BJ (cell line): ENCODE results near the gene GPR65. TPM values are rescaled to one million over a fixed set of nuclear protein-coding genes. Genes with fewer than 3 reads are reported as not detected.

ENCODE experiments used
- CTCF ChIA-PET: fragments of 350-600 bp; formaldehyde crosslinking; extraction: SDS; loops from one replicate; lab custom pipeline; 2021; ENCODE audit warnings: antibody characterized with exemption, inconsistent platforms; lab: Yijun Ruan, JAX
- POLR2A ChIA-PET: fragments of 300-600 bp; sonication (Branson Sonifier 250); formaldehyde crosslinking; extraction: SDS; loops from one replicate; lab custom pipeline; 2021; ENCODE audit warnings: antibody characterized with exemption; lab: Charles Lee
- DNase-seq: peaks from one replicate; pipeline ENCODE4 v3.0.0-alpha.2; 2011; ENCODE audit warnings: low read depth
- H3K27me3 ChIP-seq: 2 replicates; pipeline ENCODE4 v1.6.0; 2011; ENCODE audit warnings: low read length; ENCODE audit not compliant: control insufficient read depth, insufficient read depth
- H3K36me3 ChIP-seq: 2 replicates; pipeline ENCODE4 v1.5.1; 2011; ENCODE audit warnings: low read length; ENCODE audit not compliant: control insufficient read depth, insufficient read depth
- H3K4me3 ChIP-seq: 2 replicates; pipeline ENCODE4 v1.5.1; 2011; ENCODE audit warnings: low read depth, mild to moderate bottlenecking, control low read depth, low read length
- CTCF ChIP-seq: IDR thresholded peaks from 2 replicates; pipeline ENCODE4 v1.5.1; 2011; ENCODE audit warnings: low read depth, mild to moderate bottlenecking, control low read depth, inconsistent platforms, low read length, moderate library complexity; ENCODE audit not compliant: insufficient read depth
- polyA minus RNA-seq: library from RNA; depleted of rRNA, polyadenylated mRNA; stranded (reverse); fragments of >200 nt; gene quantifications from 2 replicates; pipeline ENCODE4 v1.2.3, GENCODE V29; 2011; rRNA and poly(A)+ RNA removed
- polyA plus RNA-seq: library from polyadenylated mRNA; depleted of rRNA; stranded (reverse); fragments of >200 nt; gene quantifications from 2 replicates; pipeline ENCODE4 v1.2.3, GENCODE V29; 2011; rRNA removed

Gene GPR65, protein sequence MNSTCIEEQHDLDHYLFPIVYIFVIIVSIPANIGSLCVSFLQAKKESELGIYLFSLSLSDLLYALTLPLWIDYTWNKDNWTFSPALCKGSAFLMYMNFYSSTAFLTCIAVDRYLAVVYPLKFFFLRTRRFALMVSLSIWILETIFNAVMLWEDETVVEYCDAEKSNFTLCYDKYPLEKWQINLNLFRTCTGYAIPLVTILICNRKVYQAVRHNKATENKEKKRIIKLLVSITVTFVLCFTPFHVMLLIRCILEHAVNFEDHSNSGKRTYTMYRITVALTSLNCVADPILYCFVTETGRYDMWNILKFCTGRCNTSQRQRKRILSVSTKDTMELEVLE
- polyA plus RNA-seq (0.05 and 0.09 TPM in 2 replicates), polyA minus RNA-seq (0.05 TPM in 1 of 2 replicates, not detected in the other)

- Histone ChIP-seq H3K36me3 (no peaks in the 10 kb centered on the region), H3K27me3 (no peaks in the 10 kb centered on the region; the same call in 1 of the 2 replicates), H3K4me3 (no peak within 1 kb of the TSS)
- ChIA-PET POLR2A (no interaction called here), CTCF (interaction anchor here (1.0 to 1.4 kb wide), 2 partner anchors 9 to 13 kb away, joined by 3 to 6 read pairs; no protein-coding TSS in a partner anchor)
- no peak for DNase-seq
- TF ChIP-seq CTCF = no peak
These were observed at the start of gene GPR65 for GRCh38 chr14:88005050-88005481. Gene GPR65 (plus strand): TSS chr14:88005135. CDS start chr14:88010848, 5,713 bp downstream.

DNA sequence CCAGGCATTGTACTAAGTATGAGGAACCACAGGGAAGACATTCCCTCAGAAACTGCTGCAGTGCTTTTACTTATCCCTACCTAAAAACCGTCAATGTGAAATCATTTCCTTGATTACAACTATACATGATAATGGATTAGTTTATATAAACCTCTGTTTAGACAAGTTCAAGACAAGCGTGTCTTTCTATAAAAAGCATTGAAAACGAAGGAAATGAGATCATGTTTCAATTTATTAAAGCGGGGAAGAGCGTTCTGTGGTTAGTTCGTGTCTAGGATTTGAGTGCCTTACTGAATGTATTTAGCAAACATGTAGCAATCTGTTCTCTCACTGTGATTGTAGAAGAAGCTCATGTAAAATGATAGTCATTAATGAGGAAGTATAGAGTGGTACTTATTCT is 49.4 kb upstream of the GPR65 start:
- TF ChIP-seq CTCF = no peak
- no peaks in the 10 kb centered on the region for H3K36me3 ChIP-seq
- CTCF ChIA-PET = interaction anchor here (1.4 kb wide), 1 partner anchor 11 kb away, joined by 3 read pairs; no protein-coding TSS in a partner anchor
- no peak overlapping the region for H3K4me3 ChIP-seq
- no peaks in the 10 kb centered on the region for H3K27me3 ChIP-seq
- DNase-seq = peak; percentile 8
- POLR2A ChIA-PET = no interaction called here

- POLR2A ChIA-PET = no interaction called here
- no peak for TF ChIP-seq CTCF
- CTCF ChIA-PET = no interaction called here
- Histone ChIP-seq H3K36me3 (no peaks in the 10 kb centered on the region), H3K27me3 (no peaks in the 10 kb centered on the region), H3K4me3 (no peak overlapping the region)
- DNase-seq = no peak
These were observed 44.7 kb upstream of the GPR65 start for GRCh38 chr14:87960013-87960787.

GRCh38 chr14:87961246-87961645 is 43.7 kb upstream of the GPR65 start:
- ChIA-PET POLR2A (no interaction called here), CTCF (no interaction called here)
- Histone ChIP-seq H3K36me3 (no peaks in the 10 kb centered on the region), H3K4me3 (no peak overlapping the region), H3K27me3 (no peaks in the 10 kb centered on the region)
- DNase-seq = no peak
- no peak for TF ChIP-seq CTCF

DNA sequence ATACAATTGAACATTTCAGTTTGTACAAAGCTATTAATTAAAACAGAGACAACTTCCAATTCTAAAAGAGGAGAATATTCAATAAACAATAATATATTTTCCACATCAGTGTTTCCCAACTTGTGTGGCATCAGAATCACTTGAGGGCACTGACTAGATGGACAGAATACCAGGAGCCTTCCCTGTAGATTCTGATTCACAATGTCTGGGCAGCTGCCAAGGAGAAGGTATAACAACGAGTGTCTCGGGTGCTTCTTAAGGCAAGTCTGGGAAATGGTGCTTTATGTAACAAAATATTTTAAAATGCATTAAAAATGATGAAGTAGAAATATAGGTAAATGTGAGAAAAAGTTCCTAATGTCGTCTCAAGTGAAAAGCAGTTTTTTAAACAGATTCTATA is 38.1 kb upstream of the GPR65 start:
- no peak for TF ChIP-seq CTCF
- no peak for DNase-seq
- POLR2A ChIA-PET = no interaction called here
- CTCF ChIA-PET = interaction anchor here (1.5 kb wide), 1 partner anchor 19 kb away, joined by 4 read pairs; no protein-coding TSS in a partner anchor
- H3K4me3 ChIP-seq = no peak overlapping the region
- H3K36me3 ChIP-seq = no peaks in the 10 kb centered on the region
- no peaks in the 10 kb centered on the region for H3K27me3 ChIP-seq
